ENCODE data around the gene ETS2.

ETS2 gene

GRCh38 chr21:38802050-38803026 is 3.4 kb upstream of the ETS2 start:
- no peak for DNase-seq

- no peak for DNase-seq
These were observed 2.6 kb upstream of the ETS2 start for GRCh38 chr21:38803075-38803660.

- DNase-seq, result no peak
These were observed 1.5 kb upstream of the ETS2 start for GRCh38 chr21:38804030-38804788.

DNA sequence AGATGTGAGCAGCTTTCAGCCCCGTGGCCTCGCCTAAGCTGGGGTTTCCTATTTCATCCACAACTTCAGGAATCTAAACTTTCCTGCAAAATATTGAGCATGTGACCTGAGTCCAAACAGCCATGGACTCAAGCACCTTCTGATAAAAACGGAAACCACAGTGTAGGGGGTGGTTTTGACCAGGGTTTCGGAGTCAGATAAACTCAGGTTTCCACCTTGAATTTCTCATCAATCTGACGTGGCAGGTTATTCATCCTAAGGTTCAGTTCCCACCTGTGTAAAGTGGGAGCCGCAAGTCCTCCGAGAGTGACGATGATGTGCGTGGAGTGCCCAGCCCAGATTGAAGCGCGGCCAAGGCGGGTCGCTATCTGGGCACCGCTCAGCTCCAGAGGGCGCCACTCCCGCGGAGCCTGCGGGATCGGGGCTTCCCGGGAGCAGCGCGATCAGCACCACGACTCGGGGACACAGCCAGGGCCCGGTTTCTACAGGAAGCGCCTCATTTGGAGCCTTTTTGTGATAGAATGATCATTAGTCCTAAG is 871 bp upstream of the ETS2 start:
- peak in 2 of 5 donors; percentile 11 to 17 for DNase-seq

GRCh38 chr21:38806153-38806941 is 618 bp downstream of the ETS2 start:
- peak in 3 of 5 donors; percentile 16 to 21 (median 17) for DNase-seq

DNA sequence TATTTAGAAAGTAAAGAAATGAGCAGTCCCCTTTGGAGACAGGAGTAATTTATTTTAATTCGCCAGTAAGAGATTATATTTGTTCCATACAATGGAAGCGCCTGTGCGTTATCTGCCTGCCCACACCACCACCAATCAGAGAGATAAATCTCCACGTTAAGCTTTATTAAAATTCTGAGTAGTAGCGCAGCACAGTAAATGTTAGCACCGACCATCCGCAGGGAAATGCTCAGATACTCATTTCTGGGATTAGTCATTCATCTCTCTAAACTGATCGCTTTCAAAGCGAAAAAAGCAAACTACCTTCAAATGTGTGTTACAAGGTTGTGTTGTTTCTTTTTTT is 1.2 kb downstream of the ETS2 start:
- DNase-seq, result peak in 1 of 5 donors; percentile 19

GRCh38 chr21:38807441-38807871 is 1.7 kb downstream of the ETS2 start:
- DNase-seq, result no peak

- no peak for DNase-seq
These were observed 2.3 kb downstream of the ETS2 start for GRCh38 chr21:38807986-38808385.

DNA sequence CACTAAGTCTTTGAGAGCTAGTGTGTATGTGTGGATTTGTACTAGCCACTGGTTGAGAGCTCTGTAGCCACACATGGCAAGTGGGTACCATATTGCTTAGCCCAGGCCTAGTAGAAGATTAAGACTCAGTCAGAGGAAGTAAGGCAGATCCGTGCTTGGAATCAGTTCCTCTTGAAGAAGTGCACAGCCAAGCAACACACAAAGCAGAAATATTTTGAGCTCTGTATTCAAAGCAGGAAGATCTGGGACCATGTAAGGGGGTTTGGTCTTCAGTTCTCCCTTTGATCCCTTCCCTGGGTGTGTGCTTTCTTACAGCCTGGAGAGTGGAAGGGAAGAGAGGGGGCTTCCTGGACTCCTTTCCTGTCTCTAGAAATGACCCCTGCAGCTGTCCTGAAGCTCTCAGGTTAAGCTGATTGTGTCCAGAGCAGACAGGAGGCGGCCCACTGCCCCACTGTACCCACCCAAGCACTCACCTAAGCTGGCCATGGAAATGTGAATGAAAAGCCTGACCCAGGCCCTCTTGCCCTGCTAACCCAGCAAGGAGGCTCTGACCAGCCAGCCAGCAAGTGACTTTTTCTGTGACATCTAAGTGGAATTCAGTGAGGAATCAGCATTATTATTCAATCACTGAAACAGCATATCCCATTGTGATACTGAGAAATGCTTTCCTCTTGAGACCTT is 3.6 kb downstream of the ETS2 start:
- DNase-seq, result no peak

- DNase-seq, result no peak
These were observed 4.5 kb downstream of the ETS2 start for GRCh38 chr21:38810034-38810825.

- DNase-seq, result no peak
These were observed 5.1 kb downstream of the ETS2 start for GRCh38 chr21:38810826-38811164.

GRCh38 chr21:38811257-38811656 is 5.5 kb downstream of the ETS2 start:
- no peak for DNase-seq

DNA sequence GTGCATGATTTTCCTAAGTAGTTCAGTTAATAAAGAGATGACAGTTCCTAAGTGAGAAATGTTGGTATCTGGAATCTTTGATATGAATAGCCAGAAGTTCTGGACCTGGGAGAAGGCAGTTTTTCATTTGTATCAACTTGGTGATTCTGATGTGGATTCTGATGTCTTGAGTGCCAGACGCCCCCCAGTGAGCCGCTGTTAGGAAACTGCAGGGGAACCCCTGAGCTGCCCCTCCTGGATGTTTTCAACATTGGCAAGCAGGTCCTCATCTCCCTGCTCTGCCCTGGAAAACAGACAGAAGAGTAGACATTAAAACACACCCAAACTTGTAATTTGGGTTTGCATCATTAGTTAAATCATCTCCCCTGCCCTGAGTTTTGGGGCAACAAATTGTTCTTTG is 7.4 kb downstream of the ETS2 start:
- no peak for DNase-seq

GRCh38 chr21:38813547-38813946 is 7.8 kb downstream of the ETS2 start:
- no peak for DNase-seq

GRCh38 chr21:38814126-38815059 is 8.7 kb downstream of the ETS2 start:
- no peak for DNase-seq

GRCh38 chr21:38815060-38815405 is 9.3 kb downstream of the ETS2 start:
- DNase-seq, result no peak

GRCh38 chr21:38816400-38816977 is 10.8 kb downstream of the ETS2 start:
- no peak for DNase-seq

- no peak for DNase-seq
These were observed 11.9 kb downstream of the ETS2 start for GRCh38 chr21:38817371-38818324.
